NT2/D1 (cell line): ENCODE results near the gene DPEP1.

Source experiments
- YY1 ChIP-seq: IDR thresholded peaks from 2 replicates; pipeline ENCODE4 v1.6.1; 2011; ENCODE audit not compliant: insufficient read length, insufficient read depth
- ZNF274 ChIP-seq: IDR thresholded peaks from 2 replicates; pipeline ENCODE4 v1.6.1; 2011; ENCODE audit warnings: mild to moderate bottlenecking, low read depth, low read length

DNA sequence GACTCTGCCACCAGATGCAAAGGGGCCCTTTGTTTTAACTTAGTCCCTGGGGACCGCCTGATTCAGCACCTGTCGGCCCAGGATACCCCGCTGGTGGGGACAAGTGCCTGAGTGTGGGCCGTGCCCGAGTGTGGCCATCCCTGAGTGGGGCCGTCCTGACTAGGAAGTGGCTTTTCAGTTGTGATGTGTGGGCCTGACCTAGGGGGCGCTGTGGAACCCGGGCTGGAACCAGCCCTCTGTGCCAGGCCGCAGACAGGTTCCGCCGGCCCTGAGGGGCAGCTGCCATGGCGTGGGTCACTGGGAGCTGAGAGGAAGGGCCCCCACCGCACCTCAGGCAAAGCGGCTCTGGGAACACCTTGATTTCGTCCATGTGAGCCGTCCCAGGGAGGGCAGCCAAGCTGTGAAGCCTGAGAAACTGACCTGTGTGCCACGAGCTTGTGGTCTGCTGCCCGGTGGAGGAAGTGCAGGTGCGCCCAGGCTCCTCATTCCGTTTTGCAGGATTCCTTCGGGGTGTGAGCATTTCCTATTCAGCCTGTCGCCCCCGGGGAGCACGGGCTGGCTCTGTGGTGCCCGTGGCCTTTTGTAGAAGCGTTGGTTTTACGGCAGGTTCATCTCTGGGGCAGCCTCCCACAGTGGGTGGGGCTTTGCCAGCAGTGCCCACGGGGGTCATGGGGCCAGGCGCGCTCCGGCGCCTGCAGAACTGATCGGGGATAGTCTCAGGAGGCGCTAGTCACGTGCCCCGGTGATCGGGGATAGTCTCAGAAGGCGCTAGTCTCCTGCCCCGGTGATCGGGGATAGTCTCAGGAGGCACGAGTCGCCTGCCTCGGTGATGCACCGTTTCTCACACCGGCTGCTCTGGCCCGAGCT, 47.7 kb upstream of the DPEP1 start:
- TF ChIP-seq ZNF274 = no peak
- TF ChIP-seq YY1 = no peak
